Neural cell (in vitro differentiated cells): ENCODE data around the gene DTYMK.

ENCODE experiments used
- CTCF ChIP-seq: fragments of 450-650 bp; IDR thresholded peaks from 2 replicates; pipeline ENCODE4 v1.5.1; 2014; ENCODE audit warnings: antibody characterized with exemption, mild to moderate bottlenecking, moderate library complexity; ENCODE audit not compliant: poor library complexity, severe bottlenecking
- EP300 ChIP-seq: fragments of 450-650 bp; conservative IDR thresholded peaks from 2 replicates; pipeline ENCODE4 v1.6.1; 2014; ENCODE audit warnings: antibody characterized with exemption, mild to moderate bottlenecking, moderate library complexity; ENCODE audit not compliant: poor library complexity, severe bottlenecking
- EZH2 ChIP-seq: fragments of 200-600, 300-800 bp; shearing (Covaris generic), sonication (generic); IDR thresholded peaks from 2 replicates; pipeline ENCODE4 v1.6.1; 2014; ENCODE audit warnings: antibody characterized with exemption, low read length, borderline replicate concordance, mild to moderate bottlenecking; ENCODE audit not compliant: insufficient read depth, poor library complexity, severe bottlenecking
- MXI1 ChIP-seq: fragments of 450-650 bp; conservative IDR thresholded peaks from 2 replicates; pipeline ENCODE4 v1.6.1; 2014; ENCODE audit warnings: antibody characterized with exemption, mild to moderate bottlenecking; ENCODE audit not compliant: poor library complexity, severe bottlenecking
- POLR2AphosphoS5 ChIP-seq: IDR thresholded peaks from 2 replicates; pipeline ENCODE4 v1.6.1; 2012
- RAD21 ChIP-seq: fragments of 450-650 bp; conservative IDR thresholded peaks from 2 replicates; pipeline ENCODE4 v1.6.1; 2014; ENCODE audit warnings: antibody characterized with exemption, mild to moderate bottlenecking, moderate library complexity
- REST ChIP-seq: IDR thresholded peaks from 2 replicates; pipeline ENCODE4 v1.6.1; 2012; ENCODE audit warnings: borderline replicate concordance
- SMC3 ChIP-seq: fragments of 450-650 bp; conservative IDR thresholded peaks from 2 replicates; pipeline ENCODE4 v1.6.1; 2014; ENCODE audit warnings: antibody characterized with exemption, mild to moderate bottlenecking, moderate library complexity; ENCODE audit not compliant: poor library complexity
- TAF1 ChIP-seq: IDR thresholded peaks from 2 replicates; pipeline ENCODE4 v1.6.1; 2012; ENCODE audit warnings: low read depth

- no peak for TF ChIP-seq EZH2
- no peak for TF ChIP-seq EP300
- no peak for TF ChIP-seq CTCF
- TF ChIP-seq RAD21 = no peak
- no peak for TF ChIP-seq REST
- TF ChIP-seq SMC3 = no peak
- no peak for TF ChIP-seq POLR2AphosphoS5
- no peak for TF ChIP-seq TAF1
- TF ChIP-seq MXI1 = no peak
These were observed 45.0 kb downstream of the DTYMK start for GRCh38 chr2:241641631-241642030.
